Hippocampal formation (tissue), 2 donors: ENCODE measurements around the gene KCNQ1.

Source experiments
- DNase-seq, 2 donors: peaks; one replicate each; lab custom pipeline; 2025; lab: John Stamatoyannopoulos, UW

The KCNQ1 gene

DNA sequence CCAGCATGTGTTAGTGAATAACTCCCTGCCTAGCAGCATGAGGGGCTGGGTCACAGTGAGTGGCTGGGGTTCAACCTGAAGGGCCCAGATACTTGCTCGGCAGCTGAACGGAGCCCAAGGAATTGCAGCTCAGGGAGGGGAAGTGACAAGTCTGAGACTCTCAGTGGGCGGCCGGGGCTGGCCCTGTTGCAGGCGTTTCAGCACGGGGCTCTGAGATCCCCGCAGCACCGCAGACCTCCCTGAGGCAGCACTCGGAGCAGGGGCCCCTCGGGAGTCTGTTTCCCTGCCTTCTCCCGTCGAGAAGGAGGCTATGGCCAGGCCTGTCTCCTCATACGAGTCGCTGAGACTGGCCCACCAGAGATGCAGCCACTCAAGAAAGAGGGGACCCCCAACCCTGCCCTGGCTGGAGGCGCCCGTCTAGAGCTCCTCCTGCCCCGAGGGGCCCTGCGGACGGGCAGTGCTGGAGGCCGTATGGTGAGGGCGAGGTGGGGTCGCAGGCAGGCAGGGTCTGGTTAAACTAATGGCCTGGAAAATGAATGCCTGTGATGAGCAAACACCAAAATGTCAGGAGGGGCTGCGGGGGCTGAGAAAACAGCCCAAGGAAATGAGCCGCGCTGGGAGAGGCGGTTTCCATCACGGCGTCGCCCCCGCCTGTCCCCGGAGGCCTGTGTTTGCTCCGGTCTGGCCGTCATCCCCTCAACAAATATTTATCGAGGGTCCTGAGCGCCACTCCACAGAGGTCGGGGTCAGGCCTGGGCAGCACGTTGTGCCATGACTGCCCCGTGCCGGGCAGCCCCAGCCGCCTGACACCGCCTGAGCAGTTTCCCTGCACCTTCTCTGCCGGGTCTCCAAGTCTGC is 35.0 kb upstream of the KCNQ1 start:
- DNase-seq, result no peak

DNA sequence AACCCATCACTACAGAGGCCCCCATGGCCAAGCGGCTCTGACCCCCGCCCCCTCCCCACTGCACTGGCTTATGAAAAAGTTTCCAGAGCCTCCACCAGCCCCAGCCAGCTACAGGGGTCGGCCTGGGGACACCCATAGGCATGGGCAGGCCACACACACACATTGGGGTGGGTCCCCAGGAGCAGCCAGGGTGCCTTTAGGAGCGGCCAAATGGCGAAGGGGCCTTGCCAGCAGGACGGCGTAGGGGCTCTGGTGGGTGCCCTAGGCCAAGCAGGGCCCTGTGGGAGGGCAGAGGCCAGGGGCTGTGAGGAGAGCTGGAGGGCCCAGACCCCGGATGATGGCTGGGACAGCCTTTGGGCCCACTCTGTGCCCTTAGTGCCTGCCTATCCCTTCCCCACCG is 34.2 kb upstream of the KCNQ1 start:
- no peak for DNase-seq

GRCh38 chr11:2411446-2412305 is 33.1 kb upstream of the KCNQ1 start:
- no peak for DNase-seq

DNA sequence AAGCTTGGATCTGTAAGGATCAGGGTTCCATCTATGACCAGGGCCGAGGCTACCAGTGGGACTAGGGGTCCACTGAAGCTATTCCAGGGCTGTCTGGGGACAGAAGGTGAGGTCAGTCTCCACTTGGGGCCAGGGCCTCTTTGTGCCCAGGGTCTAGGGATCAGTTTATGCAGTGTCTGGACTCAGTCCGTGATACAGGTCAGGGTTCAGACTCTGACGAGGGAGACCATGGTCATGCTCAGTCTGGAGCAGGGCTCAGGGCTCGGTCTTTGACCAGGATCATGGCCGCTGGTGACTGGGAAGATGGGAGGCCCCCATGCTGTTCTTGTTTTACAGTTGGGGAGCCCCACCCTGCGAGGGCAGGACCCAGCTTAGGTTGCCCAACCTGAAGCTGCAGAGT is 32.5 kb upstream of the KCNQ1 start:
- no peak for DNase-seq

DNA sequence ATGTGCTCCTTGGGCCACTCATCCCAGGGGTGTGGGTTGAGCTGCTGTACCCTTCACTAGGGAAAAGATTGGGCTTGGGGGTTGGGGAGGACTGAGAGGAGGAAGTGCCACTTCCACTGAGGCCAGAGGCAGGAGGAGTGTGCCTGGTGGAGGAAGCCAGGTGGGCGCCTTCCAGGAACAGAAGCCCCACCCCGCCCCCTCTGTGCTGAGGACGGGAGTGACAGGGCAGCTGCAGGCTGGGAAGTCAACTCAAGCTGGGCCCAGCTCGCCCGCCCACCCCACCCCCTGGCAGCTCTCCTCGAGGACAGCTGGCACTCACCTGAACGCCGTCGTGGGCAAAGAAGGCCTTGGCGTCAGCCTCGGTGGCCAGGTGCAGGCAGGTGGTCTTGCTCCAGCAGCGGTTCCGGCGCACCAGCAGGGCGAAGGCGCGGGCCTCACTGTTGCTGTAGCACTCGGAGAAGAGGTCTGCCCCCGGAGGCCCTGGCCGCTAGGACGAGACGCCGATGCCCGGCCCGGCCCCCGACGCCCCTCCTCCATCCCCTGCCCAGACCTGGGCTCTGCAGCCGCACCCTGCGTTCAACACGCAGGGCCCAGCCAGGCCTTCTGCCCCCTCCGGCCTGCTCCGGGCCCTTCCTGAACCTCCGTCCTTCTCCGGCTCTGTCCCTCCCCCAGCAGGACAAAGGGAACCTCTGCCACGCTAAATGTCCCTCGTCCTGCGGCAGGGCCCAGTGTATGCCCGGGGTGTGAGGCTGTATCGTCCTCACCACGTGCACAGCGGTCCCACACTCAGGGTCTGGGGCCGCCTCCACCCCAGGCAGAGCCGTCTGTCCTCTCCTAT is 30.8 kb upstream of the KCNQ1 start:
- DNase-seq, result no peak

DNA sequence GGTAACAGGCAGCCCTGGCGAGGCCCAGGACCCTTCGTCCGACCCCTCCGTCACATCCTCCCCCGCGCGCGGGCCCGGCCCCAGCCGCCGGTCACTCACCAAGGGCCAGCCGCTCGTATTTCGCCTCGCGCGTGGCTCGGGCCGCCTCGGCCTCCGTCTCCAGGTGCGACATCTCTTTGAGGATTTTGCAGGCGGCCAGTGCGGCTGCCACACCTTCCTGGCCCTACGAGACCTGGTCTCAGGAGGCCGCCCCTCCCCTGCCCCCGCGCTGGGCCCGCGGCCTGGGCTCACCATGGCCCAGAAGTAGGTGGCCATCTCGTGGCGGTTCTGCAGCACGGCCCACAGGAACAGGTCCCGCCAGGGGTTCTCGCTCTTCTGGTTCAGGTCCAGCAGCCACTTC is 30.2 kb upstream of the KCNQ1 start:
- DNase-seq, result no peak

DNA sequence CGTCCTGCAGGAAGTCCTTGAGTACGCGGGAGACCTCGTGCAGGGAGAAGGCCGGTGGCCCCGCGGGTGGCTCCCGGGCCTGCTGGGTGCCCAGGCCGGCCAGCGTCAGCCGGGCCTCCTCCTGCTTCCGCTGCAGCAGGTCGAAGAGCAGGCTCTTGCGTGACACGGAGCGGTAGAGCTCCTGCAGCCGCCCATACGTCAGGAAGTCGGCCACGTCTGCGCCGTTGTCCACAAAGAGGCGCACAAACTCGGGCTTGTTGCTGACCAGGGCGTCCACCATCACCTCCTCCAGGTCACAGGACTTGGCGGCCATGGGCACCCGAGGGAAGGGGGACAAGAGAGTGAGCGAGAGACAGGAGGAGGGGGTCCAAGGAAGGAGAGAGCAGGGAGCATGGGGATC is 29.6 kb upstream of the KCNQ1 start:
- DNase-seq, result no peak

- no peak for DNase-seq
Measured at GRCh38 chr11:2415601-2416380, 29.0 kb upstream of the KCNQ1 start.

- no peak for DNase-seq
Measured at GRCh38 chr11:2416765-2417164, 28.0 kb upstream of the KCNQ1 start.

DNA sequence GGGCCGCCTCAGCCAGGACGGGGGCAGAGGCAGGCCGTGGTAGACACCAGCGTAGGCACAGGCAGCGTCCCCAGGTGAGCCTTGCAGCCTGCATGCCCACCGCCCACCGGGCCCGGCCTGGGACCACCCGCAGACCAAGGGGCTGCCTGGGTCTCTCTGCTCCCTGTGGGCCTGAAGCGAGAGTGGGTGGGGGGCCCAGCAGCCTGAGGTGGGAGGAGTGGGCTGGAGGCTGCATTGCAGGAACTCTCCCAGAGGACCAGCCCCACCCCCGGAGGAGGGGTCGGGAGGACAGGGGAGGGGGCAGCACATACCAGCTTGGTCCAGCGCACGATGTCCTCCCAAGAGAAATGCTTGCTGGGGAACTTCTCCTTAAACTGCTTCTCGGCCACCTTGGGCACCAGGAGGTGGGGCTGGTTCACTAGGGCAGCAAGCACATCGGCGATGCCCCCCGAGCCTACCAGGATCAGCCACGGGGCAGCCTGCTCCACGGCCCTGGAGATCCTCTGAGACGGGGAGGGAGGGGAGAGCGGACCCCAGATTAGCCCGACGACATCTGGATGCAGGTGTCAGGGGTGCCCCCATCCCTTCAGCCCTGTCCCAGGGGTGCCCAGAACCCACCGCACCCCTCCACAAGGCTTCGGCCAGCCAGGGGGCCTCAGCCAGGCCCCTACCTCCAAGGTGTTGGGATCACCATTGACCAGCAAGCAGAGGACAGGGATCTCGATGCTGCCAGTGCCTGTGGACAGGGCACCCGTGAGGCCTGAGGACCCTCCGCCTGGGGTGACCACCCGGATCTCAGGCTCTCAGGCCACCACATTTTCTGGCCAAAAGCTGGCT is 26.7 kb upstream of the KCNQ1 start:
- no peak for DNase-seq

DNA sequence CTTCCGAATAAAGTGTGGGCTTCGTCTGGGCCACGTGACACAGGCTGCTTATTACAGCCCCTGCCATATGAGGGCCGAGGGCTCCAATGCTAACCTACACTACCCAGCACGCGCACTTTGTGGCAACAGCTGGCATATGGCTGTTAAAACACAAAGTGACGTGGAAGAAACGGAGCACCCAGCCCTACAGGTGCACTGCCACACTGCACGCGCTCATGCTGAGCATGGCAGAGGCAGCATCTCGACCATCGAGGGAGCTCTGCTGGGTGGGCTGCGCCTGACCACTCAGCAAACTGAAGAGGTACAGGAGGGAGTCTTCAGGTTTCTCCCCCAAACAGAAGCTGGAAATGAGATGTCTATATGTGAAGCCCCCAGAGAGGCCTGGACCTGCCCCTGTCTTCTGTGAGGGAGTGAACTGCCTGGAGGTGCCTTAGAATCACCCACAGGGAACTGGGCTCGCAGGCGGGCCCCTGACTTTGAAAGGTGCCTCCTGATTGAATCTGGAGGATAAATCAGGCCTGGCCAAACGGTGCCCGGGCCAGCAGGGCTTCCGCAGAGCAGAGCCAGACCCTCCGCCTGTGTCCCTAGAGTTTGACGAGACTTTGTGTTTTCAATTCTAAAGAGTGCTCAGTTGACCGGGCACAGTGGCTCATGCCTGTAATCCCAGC is 26.0 kb upstream of the KCNQ1 start:
- DNase-seq, result no peak

DNA sequence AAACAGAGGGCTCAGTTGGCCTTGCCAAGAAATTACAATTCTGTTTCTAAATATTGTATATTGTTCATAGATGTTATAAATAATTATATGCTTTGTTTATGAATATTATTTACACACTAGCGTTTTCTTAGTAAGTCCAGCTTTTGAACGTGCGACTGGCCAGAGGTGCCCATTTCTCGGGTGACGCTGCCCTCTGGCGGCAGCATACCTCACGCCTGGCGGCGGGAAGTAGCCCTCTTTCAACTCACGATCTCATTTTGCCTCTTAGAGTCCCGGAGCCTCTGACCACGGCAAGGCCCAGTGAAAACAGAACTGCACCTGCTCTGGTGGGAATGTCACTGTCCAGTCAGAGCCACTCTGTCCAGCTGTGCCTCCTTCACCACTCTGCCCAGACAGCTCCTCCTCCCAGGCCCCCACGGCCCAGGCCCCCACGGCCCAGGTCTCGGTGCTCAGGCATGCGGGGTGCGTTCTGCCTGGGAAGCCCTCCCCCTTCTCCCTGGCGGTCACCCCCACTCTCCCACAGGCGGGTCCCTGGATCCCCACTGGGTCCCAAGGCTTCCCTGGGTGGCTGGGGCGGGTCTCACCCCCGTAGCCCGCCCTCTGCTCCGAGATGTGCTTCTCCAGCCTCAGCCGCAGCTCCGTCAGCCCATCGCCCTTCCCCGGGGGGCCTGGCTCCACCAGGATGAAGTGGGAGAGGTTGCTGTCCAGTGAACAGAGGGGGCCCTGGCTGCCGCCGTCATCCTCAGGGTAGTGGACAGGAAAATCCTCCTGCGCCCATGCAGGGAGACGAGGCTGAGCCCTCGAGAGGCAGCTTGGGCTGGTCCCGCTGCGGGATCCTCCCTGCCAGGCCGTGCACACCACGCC is 24.9 kb upstream of the KCNQ1 start:
- peak; percentile 15 to 52 for DNase-seq

- DNase-seq, result peak; percentile 61 to 63
Measured at GRCh38 chr11:2420502-2421225, 24.1 kb upstream of the KCNQ1 start.

- DNase-seq, result no peak
Measured at GRCh38 chr11:2421226-2421994, 23.4 kb upstream of the KCNQ1 start.

DNA sequence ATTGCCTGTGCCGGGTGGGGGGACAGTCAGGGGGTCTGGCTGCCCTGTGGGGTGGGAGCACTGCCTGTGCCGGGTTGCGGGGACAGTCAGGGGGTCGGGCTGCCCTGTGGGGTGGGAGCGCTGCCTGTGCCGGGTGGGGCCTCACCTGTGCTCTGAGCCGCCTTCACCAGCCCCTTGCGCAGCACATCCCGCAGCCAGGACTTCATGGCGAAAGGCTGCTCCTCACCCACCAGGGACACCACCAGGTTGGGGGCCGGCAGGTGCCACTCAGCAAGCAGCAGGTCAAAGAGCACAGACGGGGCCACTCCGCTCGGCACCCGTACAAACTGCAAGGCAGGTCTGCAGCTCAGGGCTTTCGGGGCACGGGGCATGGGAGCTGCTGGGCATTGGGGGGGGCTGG is 22.8 kb upstream of the KCNQ1 start:
- DNase-seq, result no peak

GRCh38 chr11:2422461-2423156 is 22.2 kb upstream of the KCNQ1 start:
- DNase-seq, result no peak
